ENCODE results near the gene MCOLN2.
"Not testable (repeated sequence)": the region's sequence is repeated elsewhere in the genome, so short reads cannot be mapped to it uniquely, and the experiment has no call there.

Gene MCOLN2

GRCh38 chr1:85022700-85023099, 25.8 kb upstream of the MCOLN2 start:
- no peak overlapping the region for H3K27ac ChIP-seq (replicated peaks)
- peaks cover 2% of the 10 kb centered on the region for H3K27me3 ChIP-seq (ENCODE audit: insufficient read depth, poor library complexity, severe bottlenecking)
- no peak overlapping the region for H3K4me3 ChIP-seq (replicated peaks; ENCODE audit: insufficient read depth, low read length)
- TF ChIP-seq CTCF (IDR thresholded peaks at IDR 0.05; ENCODE audit: insufficient read depth, low read length) (no peak), GABPA (IDR thresholded peaks at IDR 0.05; ENCODE audit: low read depth) (no peak), SPI1 (IDR thresholded peaks at IDR 0.05; ENCODE audit: borderline replicate concordance, low read depth) (no peak), POLR2AphosphoS5 (IDR thresholded peaks at IDR 0.05; ENCODE audit: low read depth) (no peak)
- TF ChIP-seq, protein P1, sequence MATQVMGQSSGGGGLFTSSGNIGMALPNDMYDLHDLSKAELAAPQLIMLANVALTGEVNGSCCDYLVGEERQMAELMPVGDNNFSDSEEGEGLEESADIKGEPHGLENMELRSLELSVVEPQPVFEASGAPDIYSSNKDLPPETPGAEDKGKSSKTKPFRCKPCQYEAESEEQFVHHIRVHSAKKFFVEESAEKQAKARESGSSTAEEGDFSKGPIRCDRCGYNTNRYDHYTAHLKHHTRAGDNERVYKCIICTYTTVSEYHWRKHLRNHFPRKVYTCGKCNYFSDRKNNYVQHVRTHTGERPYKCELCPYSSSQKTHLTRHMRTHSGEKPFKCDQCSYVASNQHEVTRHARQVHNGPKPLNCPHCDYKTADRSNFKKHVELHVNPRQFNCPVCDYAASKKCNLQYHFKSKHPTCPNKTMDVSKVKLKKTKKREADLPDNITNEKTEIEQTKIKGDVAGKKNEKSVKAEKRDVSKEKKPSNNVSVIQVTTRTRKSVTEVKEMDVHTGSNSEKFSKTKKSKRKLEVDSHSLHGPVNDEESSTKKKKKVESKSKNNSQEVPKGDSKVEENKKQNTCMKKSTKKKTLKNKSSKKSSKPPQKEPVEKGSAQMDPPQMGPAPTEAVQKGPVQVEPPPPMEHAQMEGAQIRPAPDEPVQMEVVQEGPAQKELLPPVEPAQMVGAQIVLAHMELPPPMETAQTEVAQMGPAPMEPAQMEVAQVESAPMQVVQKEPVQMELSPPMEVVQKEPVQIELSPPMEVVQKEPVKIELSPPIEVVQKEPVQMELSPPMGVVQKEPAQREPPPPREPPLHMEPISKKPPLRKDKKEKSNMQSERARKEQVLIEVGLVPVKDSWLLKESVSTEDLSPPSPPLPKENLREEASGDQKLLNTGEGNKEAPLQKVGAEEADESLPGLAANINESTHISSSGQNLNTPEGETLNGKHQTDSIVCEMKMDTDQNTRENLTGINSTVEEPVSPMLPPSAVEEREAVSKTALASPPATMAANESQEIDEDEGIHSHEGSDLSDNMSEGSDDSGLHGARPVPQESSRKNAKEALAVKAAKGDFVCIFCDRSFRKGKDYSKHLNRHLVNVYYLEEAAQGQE (IDR thresholded peaks at IDR 0.05; ENCODE audit: insufficient replicate concordance, low read depth) = no peak
- no peak for DNase-seq (ENCODE audit: low read depth in 1 of 2, low spot score in 1 of 2)

GRCh38 chr1:85019994-85020393, 23.1 kb upstream of the MCOLN2 start:
- H3K27me3 ChIP-seq (ENCODE audit: insufficient read depth, poor library complexity, severe bottlenecking) = peaks cover 2% of the 10 kb centered on the region
- H3K4me3 ChIP-seq (replicated peaks; ENCODE audit: insufficient read depth, low read length) = no peak overlapping the region
- no peak for DNase-seq (ENCODE audit: low read depth in 1 of 2, low spot score in 1 of 2)
- TF ChIP-seq POLR2AphosphoS5 (IDR thresholded peaks at IDR 0.05; ENCODE audit: low read depth) = no peak
- no peak for TF ChIP-seq GABPA (IDR thresholded peaks at IDR 0.05; ENCODE audit: low read depth)
- TF ChIP-seq CTCF (IDR thresholded peaks at IDR 0.05; ENCODE audit: insufficient read depth, low read length) = no peak
- TF ChIP-seq, protein P1 (IDR thresholded peaks at IDR 0.05; ENCODE audit: insufficient replicate concordance, low read depth) = no peak
- no peak for TF ChIP-seq SPI1 (IDR thresholded peaks at IDR 0.05; ENCODE audit: borderline replicate concordance, low read depth)
- no peak overlapping the region for H3K27ac ChIP-seq (replicated peaks)

GRCh38 chr1:85015826-85016225, 18.9 kb upstream of the MCOLN2 start:
- H3K27me3 ChIP-seq (ENCODE audit: insufficient read depth, poor library complexity, severe bottlenecking) = peaks cover 2% of the 10 kb centered on the region
- no peak overlapping the region for H3K4me3 ChIP-seq (replicated peaks; ENCODE audit: insufficient read depth, low read length)
- TF ChIP-seq GABPA (IDR thresholded peaks at IDR 0.05; ENCODE audit: low read depth) (no peak), CTCF (IDR thresholded peaks at IDR 0.05; ENCODE audit: insufficient read depth, low read length) (no peak), POLR2AphosphoS5 (IDR thresholded peaks at IDR 0.05; ENCODE audit: low read depth) (no peak), SPI1 (IDR thresholded peaks at IDR 0.05; ENCODE audit: borderline replicate concordance, low read depth) (no peak)
- TF ChIP-seq, protein P1 (IDR thresholded peaks at IDR 0.05; ENCODE audit: insufficient replicate concordance, low read depth) = no peak
- DNase-seq (ENCODE audit: low read depth in 1 of 2, low spot score in 1 of 2) = no peak
- H3K27ac ChIP-seq (replicated peaks) = no peak overlapping the region

- not testable (repeated sequence) for DNase-seq (ENCODE audit: low read depth in 1 of 2, low spot score in 1 of 2); H3K27me3 ChIP-seq (ENCODE audit: insufficient read depth, poor library complexity, severe bottlenecking); H3K4me3 ChIP-seq (replicated peaks; ENCODE audit: insufficient read depth, low read length); H3K27ac ChIP-seq (replicated peaks)
Measured at GRCh38 chr1:85005641-85006040, 8.7 kb upstream of the MCOLN2 start.
